PC-9 (cell line): ENCODE measurements around the gene LRRK1. TPM values are rescaled to one million over a fixed set of nuclear protein-coding genes. Genes with fewer than 3 reads are reported as not detected.

Experiments
- BruUV-seq: library from RNA; stranded (reverse); fragments of 400-500 nt; replicated peaks from 2 replicates; lab custom pipeline; 2021; lab: Mats Ljungman, UMichigan
- CTCF ChIA-PET: fragments of 300-600 bp; sonication (Branson Sonifier 250); formaldehyde crosslinking; loops from one replicate; lab custom pipeline; 2022; ENCODE audit warnings: antibody characterized with exemption; lab: Charles Lee
- POLR2A ChIA-PET: fragments of 300-600 bp; sonication (Branson Sonifier 250); formaldehyde crosslinking; loops from one replicate; lab custom pipeline; 2022; ENCODE audit warnings: antibody characterized with exemption; ENCODE audit not compliant: unreplicated experiment; lab: Charles Lee
- DNase-seq, 2 experiments: peaks; one replicate each; pipeline versions ENCODE4 v3.0.0 to v3.0.0-alpha.2; 2015 to 2022; ENCODE audit warnings: mixed read lengths in 1 of 2
- H2AFZ ChIP-seq: fragments of 200-600 bp; sonication (generic); 2 replicates; pipeline ENCODE4 v1.8.1; 2017; ENCODE audit warnings: antibody characterized with exemption
- H3F3A ChIP-seq: fragments of 200-600 bp; sonication (generic); 2 replicates; pipeline ENCODE4 v1.8.1; 2017; ENCODE audit warnings: antibody characterized with exemption, mild to moderate bottlenecking, low read depth; ENCODE audit not compliant: insufficient read depth
- H3K27ac ChIP-seq: fragments of 200-600 bp; sonication (generic); 2 replicates; pipeline ENCODE4 v1.6.1; 2016; ENCODE audit warnings: mixed run types
- H3K27me3 ChIP-seq: fragments of 200-600 bp; sonication (generic); 2 replicates; pipeline ENCODE4 v1.6.1; 2016; ENCODE audit warnings: low read depth, mixed run types; ENCODE audit not compliant: insufficient read depth
- H3K36me3 ChIP-seq: fragments of 200-600 bp; sonication (generic); 2 replicates; pipeline ENCODE4 v1.6.1; 2016; ENCODE audit warnings: low read depth, mixed run types
- H3K4me1 ChIP-seq: fragments of 200-600 bp; sonication (generic); replicated peaks from 2 replicates; pipeline ENCODE4 v1.6.1; 2016; ENCODE audit warnings: mixed run types; ENCODE audit not compliant: insufficient read depth
- H3K4me2 ChIP-seq: fragments of 200-600 bp; sonication (generic); 2 replicates; pipeline ENCODE4 v1.6.1; 2017; ENCODE audit warnings: mixed run types
- H3K4me3 ChIP-seq: fragments of 200-600 bp; sonication (generic); 2 replicates; pipeline ENCODE4 v1.6.1; 2016; ENCODE audit warnings: mixed run types
- H3K79me2 ChIP-seq: fragments of 200-600 bp; sonication (generic); 2 replicates; pipeline ENCODE4 v1.6.1; 2017; ENCODE audit warnings: low read depth, mixed run types
- H3K9me2 ChIP-seq: fragments of 200-600 bp; sonication (generic); 2 replicates; pipeline ENCODE4 v1.8.1; 2017; ENCODE audit warnings: mild to moderate bottlenecking; ENCODE audit not compliant: insufficient read depth
- H3K9me3 ChIP-seq: fragments of 200-600 bp; sonication (generic); 2 replicates; pipeline ENCODE4 v1.8.1; 2016; ENCODE audit warnings: low read depth; ENCODE audit not compliant: insufficient read depth
- H4K20me1 ChIP-seq: fragments of 200-600 bp; sonication (generic); 2 replicates; pipeline ENCODE4 v1.8.1; 2017; ENCODE audit not compliant: insufficient read depth
- CTCF ChIP-seq: fragments of 200-600 bp; sonication (generic); conservative IDR thresholded peaks from 2 replicates; pipeline ENCODE4 v1.6.1; 2017; ENCODE audit warnings: mixed run types, antibody characterized with exemption, mild to moderate bottlenecking, moderate library complexity
- EZH2 ChIP-seq: fragments of 200-600 bp; sonication (generic); IDR thresholded peaks from 2 replicates; pipeline ENCODE4 v1.8.0; 2017; ENCODE audit warnings: antibody characterized with exemption, low read depth
- intact Hi-C: fragments of 100-400 bp; cut with micrococcal nuclease; formaldehyde crosslinking; loops from one replicate; pipeline ENCODE4 v1.10.0; 2022; ENCODE audit not compliant: unreplicated experiment
- total RNA-seq: library from RNA; stranded (reverse); gene quantifications from 2 replicates; pipeline ENCODE4 v1.2.3, GENCODE V29; 2021

LRRK1 gene
- total RNA-seq, 1 experiment from 2014 or later = 15.7 TPM

- POLR2A ChIA-PET = no interaction called here
- H3K36me3 ChIP-seq = peaks cover 75% of the 10 kb centered on the region
- CTCF ChIA-PET = interaction anchor here (0.6 to 0.7 kb wide), 2 partner anchors 8 to 1173 kb away, joined by 3 to 10 read pairs; partner anchors contain the start of gene LYSMD4
- peaks cover 13% of the 10 kb centered on the region; the same call in 1 of the 2 replicates for H3K79me2 ChIP-seq
- DNase-seq = no peak
- no peak overlapping the region for H2AFZ ChIP-seq
- H3K4me2 ChIP-seq = no peak overlapping the region
- no TSS peak for BruUV-seq
- no peaks in the 10 kb centered on the region for H3K27me3 ChIP-seq
- no peak for TF ChIP-seq EZH2
- no peak for TF ChIP-seq CTCF
- H3K9me3 ChIP-seq = no peaks in the 10 kb centered on the region
- no peaks in the 10 kb centered on the region for H3K4me1 ChIP-seq
- intact Hi-C loops = no loop called here
- H3K27ac ChIP-seq = 0 out of 2 replicates have a peak overlapping the region, but pooled peaks have one; percentile 3
- peaks cover 13% of the 10 kb centered on the region for H4K20me1 ChIP-seq
- H3F3A ChIP-seq = peaks cover 89% of the 10 kb centered on the region
- no peak overlapping the region for H3K4me3 ChIP-seq
- no peaks in the 10 kb centered on the region for H3K9me2 ChIP-seq
Measured at GRCh38 chr15:100905850-100906249, 13.3 kb upstream of the LRRK1 start.

- Histone ChIP-seq H2AFZ (no peak overlapping the region), H3K4me3 (no peak overlapping the region), H3K79me2 (peaks cover 9% of the 10 kb centered on the region; the same call in 1 of the 2 replicates), H3F3A (peaks cover 86% of the 10 kb centered on the region), H3K36me3 (peaks cover 68% of the 10 kb centered on the region), H3K4me1 (no peaks in the 10 kb centered on the region), H3K9me3 (no peaks in the 10 kb centered on the region), H3K27ac (no peak overlapping the region), H3K9me2 (no peaks in the 10 kb centered on the region), H3K27me3 (no peaks in the 10 kb centered on the region), H3K4me2 (no peak overlapping the region), H4K20me1 (peaks cover 7% of the 10 kb centered on the region)
- no peak for DNase-seq
- no TSS peak for BruUV-seq
- intact Hi-C loops = no loop called here
- CTCF ChIA-PET = no interaction called here
- no peak for TF ChIP-seq EZH2
- no peak for TF ChIP-seq CTCF
- POLR2A ChIA-PET = no interaction called here
Measured at GRCh38 chr15:100908466-100908865, 10.7 kb upstream of the LRRK1 start.

GRCh38 chr15:100909565-100909964 is 9.6 kb upstream of the LRRK1 start:
- no peaks in the 10 kb centered on the region for H3K9me2 ChIP-seq
- H3K27me3 ChIP-seq = no peaks in the 10 kb centered on the region
- peaks cover 3% of the 10 kb centered on the region for H4K20me1 ChIP-seq
- H3K4me2 ChIP-seq = no peak overlapping the region
- H3K36me3 ChIP-seq = peaks cover 65% of the 10 kb centered on the region
- H3K79me2 ChIP-seq = 0 out of 2 replicates have a peak, but pooled peaks cover 8% of the 10 kb centered on the region
- no peak overlapping the region for H3K4me3 ChIP-seq
- no peaks in the 10 kb centered on the region for H3K9me3 ChIP-seq
- no peak for TF ChIP-seq CTCF
- TF ChIP-seq EZH2 = no peak
- DNase-seq = no peak
- H2AFZ ChIP-seq = no peak overlapping the region
- H3F3A ChIP-seq = peaks cover 89% of the 10 kb centered on the region
- no peak overlapping the region for H3K27ac ChIP-seq
- BruUV-seq = no TSS peak
- H3K4me1 ChIP-seq = no peaks in the 10 kb centered on the region
- CTCF ChIA-PET = no interaction called here
- intact Hi-C loops = no loop called here
- POLR2A ChIA-PET = no interaction called here
